ENCODE results near the gene ITGB4.
A peak's percentile ranks its signal among the peaks of the same experiment; 100 is the strongest.

Gene ITGB4

DNA sequence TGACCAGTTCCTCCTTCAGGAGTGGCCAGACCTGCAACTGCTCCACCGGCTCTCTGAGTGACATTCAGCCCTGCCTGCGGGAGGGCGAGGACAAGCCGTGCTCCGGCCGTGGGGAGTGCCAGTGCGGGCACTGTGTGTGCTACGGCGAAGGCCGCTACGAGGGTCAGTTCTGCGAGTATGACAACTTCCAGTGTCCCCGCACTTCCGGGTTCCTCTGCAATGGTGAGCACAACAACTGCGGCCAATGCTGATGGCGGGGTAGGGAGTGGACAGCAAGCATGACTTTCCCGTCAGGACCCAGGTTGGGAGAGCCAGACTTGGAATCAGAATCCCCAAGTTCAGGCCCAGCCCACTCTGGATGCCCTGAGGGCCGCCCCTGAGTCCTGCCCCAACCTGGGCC is 12.2 kb downstream of the ITGB4 start:
- no peak for DNase-seq

GRCh38 chr17:75734674-75735294 is 13.5 kb downstream of the ITGB4 start:
- no peak for DNase-seq

GRCh38 chr17:75736173-75736835 is 15.0 kb downstream of the ITGB4 start:
- DNase-seq: no peak

GRCh38 chr17:75737133-75737962 is 16.1 kb downstream of the ITGB4 start:
- no peak for DNase-seq

DNA sequence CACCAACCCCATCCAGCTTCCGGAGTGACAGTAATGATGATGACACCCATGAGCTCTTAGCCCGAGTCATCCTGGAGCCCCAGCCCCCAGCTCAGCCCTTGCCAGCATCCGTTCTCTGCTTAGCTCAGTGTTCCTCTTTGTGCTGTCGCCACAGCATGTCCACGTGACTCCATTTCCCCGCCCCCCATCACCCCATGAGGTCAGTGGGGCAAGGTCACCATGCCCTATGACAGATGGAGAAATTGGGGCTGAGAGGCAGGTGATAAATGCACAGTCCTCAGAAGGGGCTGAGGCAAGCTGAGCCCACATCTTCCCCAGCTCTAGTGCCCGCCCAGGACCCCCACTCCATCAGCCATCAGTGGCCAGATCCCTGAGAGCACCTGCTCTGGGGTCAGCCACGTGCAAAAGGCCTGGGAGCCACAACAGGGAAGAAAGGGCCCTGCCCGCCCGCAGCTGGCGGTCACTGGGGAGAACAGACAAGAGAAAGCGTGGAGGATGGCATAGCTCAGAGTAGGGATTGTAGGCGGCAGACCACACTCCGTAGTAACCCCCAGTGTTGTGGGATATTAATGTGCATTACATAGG is 17.1 kb downstream of the ITGB4 start:
- no peak for DNase-seq

DNA sequence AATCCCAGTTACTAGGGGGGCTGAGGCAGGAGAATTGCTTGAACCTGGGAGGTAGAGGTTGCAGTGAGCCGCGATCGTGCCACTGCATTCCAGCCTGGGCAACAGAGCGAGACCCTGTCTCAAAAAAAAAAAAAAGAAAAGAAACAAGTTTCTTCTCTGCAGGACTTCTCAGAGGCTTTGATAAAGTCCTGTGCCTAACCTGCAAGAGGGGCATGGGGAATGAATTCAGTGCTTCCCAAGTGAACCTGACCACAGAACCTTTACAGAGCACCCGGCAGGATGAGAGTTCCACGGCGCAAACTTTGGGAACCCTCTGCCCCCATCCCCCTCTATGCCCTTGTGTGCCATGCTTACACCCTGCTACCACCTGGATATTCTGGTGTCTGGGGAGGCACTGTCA is 17.9 kb downstream of the ITGB4 start:
- no peak for DNase-seq

GRCh38 chr17:75739801-75740200 is 18.5 kb downstream of the ITGB4 start:
- DNase-seq: no peak

DNA sequence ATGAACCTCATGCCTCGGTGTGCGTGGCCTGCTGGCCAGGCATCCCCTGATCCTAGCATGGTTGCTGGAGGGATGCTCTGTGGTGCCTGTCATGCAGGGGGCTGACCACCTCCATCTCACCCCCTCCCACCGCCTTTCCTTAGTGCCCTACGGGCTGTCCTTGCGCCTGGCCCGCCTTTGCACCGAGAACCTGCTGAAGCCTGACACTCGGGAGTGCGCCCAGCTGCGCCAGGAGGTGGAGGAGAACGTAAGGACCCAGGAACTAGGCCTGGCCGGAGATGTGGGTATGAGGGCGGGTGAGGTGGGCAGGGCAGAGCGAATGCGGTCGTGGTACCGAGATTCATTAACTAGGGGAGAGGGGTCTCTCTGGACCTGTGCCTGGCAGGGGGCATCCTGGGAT is 19.0 kb downstream of the ITGB4 start:
- no peak for DNase-seq

GRCh38 chr17:75740631-75741077 is 19.4 kb downstream of the ITGB4 start:
- no peak for DNase-seq

DNA sequence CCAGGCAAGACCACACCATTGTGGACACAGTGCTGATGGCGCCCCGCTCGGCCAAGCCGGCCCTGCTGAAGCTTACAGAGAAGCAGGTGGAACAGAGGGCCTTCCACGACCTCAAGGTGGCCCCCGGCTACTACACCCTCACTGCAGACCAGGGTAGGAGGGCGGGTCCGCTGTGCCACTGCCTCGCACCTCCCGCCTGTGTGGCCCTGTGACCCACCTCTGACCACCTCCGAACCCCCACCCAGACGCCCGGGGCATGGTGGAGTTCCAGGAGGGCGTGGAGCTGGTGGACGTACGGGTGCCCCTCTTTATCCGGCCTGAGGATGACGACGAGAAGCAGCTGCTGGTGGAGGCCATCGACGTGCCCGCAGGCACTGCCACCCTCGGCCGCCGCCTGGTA is 21.1 kb downstream of the ITGB4 start:
- DNase-seq: no peak

DNA sequence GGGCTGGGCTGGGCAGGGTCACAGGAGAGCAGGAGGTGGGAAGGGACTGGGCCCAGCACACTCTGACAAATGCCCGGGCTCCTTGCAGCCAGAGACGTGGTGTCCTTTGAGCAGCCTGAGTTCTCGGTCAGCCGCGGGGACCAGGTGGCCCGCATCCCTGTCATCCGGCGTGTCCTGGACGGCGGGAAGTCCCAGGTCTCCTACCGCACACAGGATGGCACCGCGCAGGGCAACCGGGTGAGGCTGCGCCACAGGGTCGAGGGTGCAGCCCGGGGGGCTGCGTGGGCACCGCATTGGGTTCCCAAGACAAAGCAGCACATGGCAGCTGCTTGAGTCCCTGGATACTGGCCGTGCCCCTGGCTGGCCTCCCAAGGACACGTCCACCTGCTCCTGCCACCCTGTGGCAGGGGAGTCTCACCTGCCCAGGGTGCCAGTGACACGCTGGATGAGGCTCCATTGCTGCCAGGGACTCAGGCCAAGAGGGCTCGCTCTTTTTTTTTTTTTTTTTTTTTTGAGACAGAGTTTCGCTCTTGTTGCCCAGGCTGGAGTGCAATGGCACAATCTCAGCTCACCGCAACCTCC is 22.5 kb downstream of the ITGB4 start:
- DNase-seq: no peak

DNA sequence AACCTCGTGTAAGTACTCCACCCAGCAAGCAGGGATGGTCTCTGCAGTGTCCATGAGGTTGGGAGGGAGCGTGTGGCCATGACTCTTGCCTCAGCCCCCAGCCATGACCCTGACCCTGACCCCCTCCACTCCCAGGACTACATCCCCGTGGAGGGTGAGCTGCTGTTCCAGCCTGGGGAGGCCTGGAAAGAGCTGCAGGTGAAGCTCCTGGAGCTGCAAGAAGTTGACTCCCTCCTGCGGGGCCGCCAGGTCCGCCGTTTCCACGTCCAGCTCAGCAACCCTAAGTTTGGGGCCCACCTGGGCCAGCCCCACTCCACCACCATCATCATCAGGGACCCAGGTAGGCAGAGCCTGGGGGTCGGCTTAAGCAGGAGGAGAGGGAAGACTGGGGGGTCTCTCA is 27.4 kb downstream of the ITGB4 start:
- no peak for DNase-seq

- DNase-seq: peak; percentile 64
These were observed 28.5 kb downstream of the ITGB4 start for GRCh38 chr17:75749545-75750389.

GRCh38 chr17:75750661-75751423 is 29.6 kb downstream of the ITGB4 start:
- DNase-seq: no peak

DNA sequence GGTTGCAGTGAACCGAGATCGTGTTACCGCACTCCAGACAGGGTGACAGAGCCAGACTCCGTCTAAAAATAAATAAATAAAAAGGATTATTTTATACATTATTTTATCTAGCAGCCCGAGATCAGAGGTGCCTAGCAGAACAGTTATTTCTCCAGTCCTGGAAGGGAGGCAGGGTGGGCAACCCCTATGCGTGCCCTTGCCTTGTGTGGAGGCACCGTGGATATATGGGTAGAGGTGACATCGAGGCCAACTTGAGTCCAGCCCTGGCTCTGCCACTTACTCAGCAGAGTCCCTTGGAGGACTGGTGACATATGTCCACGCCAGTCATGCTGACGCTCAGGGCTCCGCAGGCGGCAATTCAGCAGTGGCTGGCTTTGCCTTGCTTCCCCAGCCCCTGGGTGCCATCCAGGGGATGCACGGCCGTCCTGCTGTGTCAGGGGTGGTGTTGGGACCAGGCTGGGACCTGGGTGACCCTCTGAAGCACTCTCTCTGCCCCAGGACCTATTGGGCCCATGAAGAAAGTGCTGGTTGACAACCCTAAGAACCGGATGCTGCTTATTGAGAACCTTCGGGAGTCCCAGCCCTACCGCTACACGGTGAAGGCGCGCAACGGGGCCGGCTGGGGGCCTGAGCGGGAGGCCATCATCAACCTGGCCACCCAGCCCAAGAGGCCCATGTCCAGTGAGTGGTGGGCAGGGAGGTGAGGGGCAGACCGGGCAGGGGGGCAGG is 30.6 kb downstream of the ITGB4 start:
- DNase-seq: no peak

- no peak for DNase-seq
These were observed 31.1 kb downstream of the ITGB4 start for GRCh38 chr17:75752405-75752709.

- no peak for DNase-seq
These were observed 31.7 kb downstream of the ITGB4 start for GRCh38 chr17:75752802-75753513.

GRCh38 chr17:75753514-75754377 is 32.5 kb downstream of the ITGB4 start:
- no peak for DNase-seq

Data from 8988T (cell line).